BLaER1 treated with 17β-estradiol and CSF1 and Interleukin-3, amounts not matched to agents 10 nM and 100 nM (cell line): ENCODE results near the gene MIF.
A peak's percentile ranks its signal among the peaks of the same experiment; 100 is the strongest.
"Not testable (repeated sequence)": the region's sequence is repeated elsewhere in the genome, so short reads cannot be mapped to it uniquely, and the experiment has no call there.

ENCODE experiments used
- H3K27ac ChIP-seq, 11 experiments: shearing (Covaris generic); formaldehyde crosslinking; 2 replicates each; pipeline ENCODE4 v1.8.1; 2022
- H3K27me3 ChIP-seq, 11 experiments: shearing (Covaris generic); formaldehyde crosslinking; 2 replicates each; pipeline ENCODE4 v1.8.1; 2022
- H3K36me3 ChIP-seq, 11 experiments: shearing (Covaris generic); formaldehyde crosslinking; 2 replicates each; pipeline ENCODE4 v1.8.1; 2022
- H3K4me1 ChIP-seq, 10 experiments: shearing (Covaris generic); formaldehyde crosslinking; 2 replicates each; pipeline ENCODE4 v1.8.1; 2022
- H3K4me2 ChIP-seq, 11 experiments: shearing (Covaris generic); formaldehyde crosslinking; 2 replicates each; pipeline ENCODE4 v1.8.1; 2022
- H3K4me3 ChIP-seq, 10 experiments: shearing (Covaris generic); formaldehyde crosslinking; 2 replicates each; pipeline ENCODE4 v1.8.1; 2022
- H3K9ac ChIP-seq, 11 experiments: shearing (Covaris generic); formaldehyde crosslinking; 2 replicates each; pipeline ENCODE4 v1.8.1; 2022
- H3K9me3 ChIP-seq, 11 experiments: shearing (Covaris generic); formaldehyde crosslinking; replicated peaks in 1 of 11; 2 replicates each; pipeline ENCODE4 v1.8.1; 2022
- H4K20me1 ChIP-seq, 11 experiments: shearing (Covaris generic); formaldehyde crosslinking; 2 replicates each; pipeline ENCODE4 v1.8.1; 2022
- Cebpa-rat ChIP-seq, 11 experiments: shearing (Covaris generic); IDR thresholded peaks; 2 replicates each; pipeline ENCODE4 v1.8.1; 2022

The MIF gene

DNA sequence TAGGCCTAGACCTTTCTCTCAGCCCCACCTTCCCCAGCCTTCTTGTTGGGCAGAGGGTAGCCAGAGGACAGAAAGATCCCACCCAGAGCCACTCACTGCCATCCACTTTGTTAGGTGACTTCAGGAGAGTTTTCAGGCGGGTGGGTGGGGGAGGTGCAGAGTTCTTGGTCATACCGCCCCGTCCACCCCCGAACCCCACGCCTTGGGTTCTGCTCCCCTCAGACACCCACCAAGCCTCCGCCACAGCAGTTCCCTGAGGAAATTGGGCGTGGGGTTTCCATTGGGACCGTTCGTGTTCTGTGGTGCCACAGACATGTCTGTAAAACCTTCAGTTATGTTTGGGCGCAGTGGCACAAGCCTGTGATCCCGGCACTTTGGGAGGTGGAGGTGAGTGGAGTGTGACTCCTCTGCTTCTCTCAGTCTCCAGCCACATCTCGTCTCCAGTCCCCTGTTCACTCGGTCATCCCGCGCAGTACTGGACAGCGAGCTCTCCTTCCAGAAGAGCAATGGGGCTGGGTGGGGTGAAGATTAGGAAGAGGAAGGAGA, 1.5 kb downstream of the MIF start:
- H3K4me3 ChIP-seq, result peak overlapping the region; percentile 87 to 95 (median 90)
- peaks cover 19 to 40% (median 38%) of the 10 kb centered on the region in 11 experiments for H3K36me3 ChIP-seq
- no peak for TF ChIP-seq Cebpa-rat (IDR thresholded peaks at IDR 0.05)
- no peaks in the 10 kb centered on the region for H3K27me3 ChIP-seq
- peak overlapping the region; percentile 85 to 94 (median 90) for H3K9ac ChIP-seq
- H4K20me1 ChIP-seq, result peaks cover 15 to 41% (median 25%) of the 10 kb centered on the region in 11 experiments; a peak in 20 of 22 replicates
- H3K27ac ChIP-seq, result peak overlapping the region in 10 of 11 experiments; percentile 88 to 92 (median 90); a peak in 20 of 22 replicates
- peak overlapping the region; percentile 80 to 96 (median 91) for H3K4me2 ChIP-seq
- H3K4me1 ChIP-seq, result peaks cover 26 to 41% (median 36%) of the 10 kb centered on the region in 10 experiments
- peaks cover 7 to 21% (median 13%) of the 10 kb centered on the region in 11 experiments; a peak in 20 of 22 replicates for H3K9me3 ChIP-seq

DNA sequence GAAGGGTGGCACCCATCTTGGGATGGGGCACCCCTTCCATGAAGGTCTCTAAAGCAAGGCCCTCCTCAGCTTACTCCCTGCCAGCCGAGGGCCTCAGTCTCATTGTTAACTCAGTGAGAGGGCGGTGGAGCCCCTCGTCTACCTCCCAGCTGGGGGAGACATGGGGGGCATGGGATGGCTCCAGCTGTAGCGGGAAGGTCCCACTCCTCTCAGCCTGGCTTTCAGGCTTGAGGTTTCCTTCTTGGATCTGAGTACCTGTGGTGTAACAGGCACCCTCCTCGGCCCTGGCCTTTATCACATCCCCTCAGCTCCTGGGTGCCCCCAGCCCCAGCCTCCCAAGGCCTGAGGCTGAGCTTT, 2.0 kb downstream of the MIF start:
- peaks cover 7 to 25% (median 16%) of the 10 kb centered on the region in 11 experiments; a peak in 20 of 22 replicates for H3K9me3 ChIP-seq
- TF ChIP-seq Cebpa-rat (IDR thresholded peaks at IDR 0.05), result no peak
- H3K4me3 ChIP-seq, result peak overlapping the region; percentile 87 to 95 (median 90); a peak in 19 of 20 replicates
- H3K4me1 ChIP-seq, result peaks cover 26 to 41% (median 36%) of the 10 kb centered on the region in 10 experiments
- peak overlapping the region in 8 of 11 experiments; percentile 88 to 91 (median 90); a peak in 12 of 22 replicates for H3K27ac ChIP-seq
- peaks cover 19 to 40% (median 38%) of the 10 kb centered on the region in 11 experiments for H3K36me3 ChIP-seq
- H3K4me2 ChIP-seq, result peak overlapping the region; percentile 80 to 96 (median 91)
- H3K9ac ChIP-seq, result peak overlapping the region; percentile 85 to 94 (median 90); a peak in 21 of 22 replicates
- peaks cover 15 to 41% (median 25%) of the 10 kb centered on the region in 11 experiments; a peak in 20 of 22 replicates for H4K20me1 ChIP-seq
- H3K27me3 ChIP-seq, result no peaks in the 10 kb centered on the region

DNA sequence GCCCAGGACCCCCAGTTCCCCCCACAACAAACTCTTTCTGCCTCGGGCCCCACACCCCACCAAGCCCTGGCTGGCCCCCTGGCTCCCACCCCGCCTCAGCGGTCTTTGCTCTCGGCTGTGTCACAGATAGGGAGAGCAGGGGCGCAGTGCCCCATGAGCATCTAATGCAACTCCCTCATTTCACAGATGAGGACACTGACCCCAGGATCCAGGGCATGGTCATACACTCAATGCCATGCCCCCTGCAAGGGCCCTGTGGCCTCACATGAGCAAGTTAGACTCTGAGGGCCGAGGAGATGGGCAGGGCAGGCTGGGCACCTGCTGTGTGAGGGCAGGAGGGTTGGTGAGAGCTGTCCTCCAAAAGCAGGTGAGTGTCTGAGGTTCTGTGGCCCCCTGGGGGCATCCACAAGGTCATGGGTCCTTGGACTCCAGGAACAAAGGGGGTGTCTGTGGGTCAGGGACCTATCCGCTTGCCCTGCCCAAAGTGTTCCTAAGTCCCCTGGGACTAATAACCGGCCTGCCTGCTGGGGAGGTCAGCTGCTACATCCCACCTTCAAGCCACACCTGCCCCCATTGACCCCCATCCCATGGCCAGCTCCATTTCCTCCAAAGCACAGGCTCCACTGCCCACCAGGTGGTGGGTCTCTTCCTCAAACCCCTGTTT, 2.5 kb downstream of the MIF start:
- Histone ChIP-seq H3K9ac (peak overlapping the region in 10 of 11 experiments; percentile 85 to 94 (median 91); a peak in 15 of 22 replicates), H3K27ac (peak overlapping the region in 6 of 11 experiments; percentile 90 to 91 (median 90); a peak in 5 of 22 replicates), H3K27me3 (no peaks in the 10 kb centered on the region), H3K4me3 (peak overlapping the region in 9 of 10 experiments; percentile 87 to 95 (median 92); a peak in 11 of 20 replicates), H4K20me1 (peaks cover 15 to 41% (median 25%) of the 10 kb centered on the region in 11 experiments; a peak in 20 of 22 replicates), H3K4me2 (peak overlapping the region; percentile 80 to 96 (median 91)), H3K36me3 (peaks cover 19 to 40% (median 38%) of the 10 kb centered on the region in 11 experiments), H3K9me3 (peaks cover 7 to 28% (median 17%) of the 10 kb centered on the region in 11 experiments; a peak in 20 of 22 replicates), H3K4me1 (peaks cover 26 to 41% (median 36%) of the 10 kb centered on the region in 10 experiments)
- TF ChIP-seq Cebpa-rat (IDR thresholded peaks at IDR 0.05), result no peak

DNA sequence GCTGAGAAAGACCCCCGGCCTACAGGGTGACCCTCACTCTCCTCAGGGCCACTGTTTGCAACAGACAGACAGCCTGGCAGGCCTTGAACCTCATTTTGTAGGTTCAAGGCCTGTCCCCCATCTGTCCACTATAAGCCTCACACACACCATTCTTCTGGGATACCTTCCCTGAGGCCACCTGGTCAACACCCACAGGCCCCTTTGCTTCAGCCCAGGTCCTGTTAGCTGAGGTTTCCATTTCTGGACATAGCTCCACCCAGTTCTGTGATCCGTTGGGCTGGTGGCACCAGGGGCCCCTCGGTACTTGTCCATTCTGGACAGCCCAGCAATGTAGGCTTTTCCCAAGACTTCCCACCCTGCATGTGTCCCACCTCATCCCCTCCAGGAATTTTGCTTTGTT, 3.1 kb downstream of the MIF start:
- H3K4me2 ChIP-seq, result peak overlapping the region; percentile 80 to 96 (median 91); a peak in 15 of 22 replicates
- H3K36me3 ChIP-seq, result peaks cover 19 to 40% (median 38%) of the 10 kb centered on the region in 11 experiments
- H4K20me1 ChIP-seq, result peaks cover 15 to 41% (median 25%) of the 10 kb centered on the region in 11 experiments; a peak in 20 of 22 replicates
- peaks cover 7 to 28% (median 17%) of the 10 kb centered on the region in 11 experiments; a peak in 20 of 22 replicates for H3K9me3 ChIP-seq
- no peaks in the 10 kb centered on the region for H3K27me3 ChIP-seq
- no peak overlapping the region for H3K9ac ChIP-seq
- no peak overlapping the region for H3K27ac ChIP-seq
- H3K4me3 ChIP-seq, result no peak overlapping the region
- no peak for TF ChIP-seq Cebpa-rat (IDR thresholded peaks at IDR 0.05)
- H3K4me1 ChIP-seq, result peaks cover 26 to 41% (median 36%) of the 10 kb centered on the region in 10 experiments

DNA sequence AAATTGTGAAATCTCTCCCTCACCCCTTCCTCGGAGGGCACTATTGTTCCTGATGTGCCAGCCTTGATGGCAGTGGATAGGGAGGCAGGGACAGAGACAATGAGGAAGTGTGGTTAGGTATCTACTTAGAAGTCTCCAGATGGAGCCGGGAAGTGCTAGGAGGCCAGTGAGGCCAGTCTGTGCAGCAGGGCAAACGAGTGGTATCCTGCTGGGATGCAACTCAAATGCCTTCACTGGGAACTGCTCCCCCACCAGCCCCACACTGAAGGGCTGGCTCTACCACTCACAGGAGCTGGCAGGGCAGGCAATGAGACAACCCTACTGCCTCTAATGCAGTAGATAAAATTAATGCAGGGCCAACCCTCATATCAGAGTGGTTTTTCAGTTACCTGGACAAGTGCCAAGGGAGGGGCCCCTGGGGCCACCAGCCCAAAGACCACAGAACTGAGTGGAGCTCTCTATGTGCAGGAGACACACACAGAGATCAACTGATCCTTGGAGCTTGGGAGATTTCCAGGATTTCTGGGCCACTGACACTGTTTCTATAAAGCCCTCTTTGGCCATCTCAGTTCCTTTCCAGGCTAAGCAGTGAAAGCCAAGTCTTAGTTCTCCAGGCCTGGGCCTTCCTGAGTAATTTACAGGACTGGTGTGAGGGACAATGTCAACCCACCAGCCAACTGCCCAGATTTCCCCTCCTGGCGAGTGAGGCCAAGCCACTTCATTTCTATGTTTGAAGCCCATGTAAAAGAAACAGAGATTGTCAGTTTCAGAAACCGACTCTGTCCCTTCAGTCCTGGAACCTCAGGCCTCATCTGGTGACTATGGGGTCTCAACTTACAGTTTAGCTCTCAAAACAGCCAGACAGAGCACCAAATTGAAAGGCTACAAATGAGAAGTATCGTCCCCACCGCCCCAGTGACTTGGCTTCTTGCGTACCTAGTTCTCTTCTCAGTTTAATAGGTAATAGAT, 4.1 kb downstream of the MIF start:
- H3K4me2 ChIP-seq, result peak overlapping the region in 2 of 11 experiments; percentile 7 to 10; a peak in 3 of 22 replicates
- H3K9me3 ChIP-seq, result peaks cover 7 to 28% (median 17%) of the 10 kb centered on the region in 11 experiments; a peak in 20 of 22 replicates
- no peak for TF ChIP-seq Cebpa-rat (IDR thresholded peaks at IDR 0.05)

DNA sequence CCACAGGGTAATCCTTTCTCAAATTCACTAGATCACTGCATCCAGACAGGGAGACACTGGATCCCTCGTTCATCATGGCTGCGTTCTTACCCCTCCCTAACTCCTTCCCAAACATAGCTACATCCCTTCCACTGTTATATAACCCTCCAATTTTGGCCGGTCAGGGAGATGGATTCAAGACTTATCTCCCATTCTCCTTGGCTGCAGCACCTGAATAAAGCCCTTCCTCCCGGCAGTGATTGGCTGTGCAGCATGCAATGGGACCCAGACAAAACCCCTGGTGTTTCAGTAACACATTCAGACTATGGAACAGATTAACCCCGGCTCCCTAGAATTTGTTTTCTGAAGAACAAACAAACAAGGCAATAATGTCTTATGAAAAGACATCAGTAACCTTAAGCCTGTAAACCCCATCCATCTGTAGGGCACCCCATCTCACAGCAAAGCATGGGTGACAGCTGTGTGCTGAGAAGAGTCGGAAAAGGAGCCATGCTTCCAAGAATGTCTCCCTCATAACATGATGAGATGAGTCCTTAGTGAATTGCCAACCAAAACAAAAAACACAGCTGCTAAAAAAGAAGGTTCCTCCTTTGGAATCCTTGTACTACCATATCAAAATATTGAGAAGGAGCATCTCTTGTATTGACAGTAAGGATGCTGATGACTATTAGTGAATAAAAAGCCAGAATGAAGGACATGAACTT, 5.0 kb downstream of the MIF start:
- Histone ChIP-seq H3K36me3 (peaks cover 19 to 40% (median 38%) of the 10 kb centered on the region in 11 experiments), H3K27ac (no peak overlapping the region), H3K4me3 (no peak overlapping the region), H3K4me2 (no peak overlapping the region), H3K9ac (no peak overlapping the region), H3K27me3 (no peaks in the 10 kb centered on the region), H3K4me1 (peaks cover 17 to 34% (median 25%) of the 10 kb centered on the region in 10 experiments), H4K20me1 (peaks cover 15 to 41% (median 25%) of the 10 kb centered on the region in 11 experiments; a peak in 20 of 22 replicates), H3K9me3 (peaks cover 7 to 28% (median 17%) of the 10 kb centered on the region in 11 experiments; a peak in 20 of 22 replicates)
- TF ChIP-seq Cebpa-rat (IDR thresholded peaks at IDR 0.05), result no peak

More for the DNA sequence above, 4.1 kb downstream of the MIF start:
- peaks cover 19 to 40% (median 38%) of the 10 kb centered on the region in 11 experiments for H3K36me3 ChIP-seq
- no peak overlapping the region for H3K4me3 ChIP-seq
- peaks cover 23 to 36% (median 31%) of the 10 kb centered on the region in 10 experiments for H3K4me1 ChIP-seq
- peaks cover 15 to 41% (median 25%) of the 10 kb centered on the region in 11 experiments; a peak in 20 of 22 replicates for H4K20me1 ChIP-seq
- H3K9ac ChIP-seq, result no peak overlapping the region
- H3K27ac ChIP-seq, result no peak overlapping the region
- no peaks in the 10 kb centered on the region for H3K27me3 ChIP-seq

DNA sequence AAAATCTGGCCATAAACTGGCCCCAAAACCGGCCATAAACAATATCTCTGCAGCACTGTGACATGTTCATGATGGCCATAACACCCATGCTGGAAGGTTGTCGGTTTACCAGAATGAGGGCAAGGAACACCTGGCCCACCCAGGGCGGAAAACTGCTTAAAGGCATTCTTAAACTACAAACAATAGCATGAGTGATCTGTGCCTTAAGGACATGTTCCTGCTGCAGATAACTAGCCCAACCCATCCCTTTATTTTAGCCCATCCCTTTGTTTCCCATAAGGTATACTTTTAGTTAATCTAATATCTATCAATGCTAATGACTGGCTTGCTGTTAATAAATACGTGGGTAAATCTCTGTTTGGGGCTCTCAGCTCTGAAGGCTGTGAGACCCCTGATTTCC, 6.0 kb downstream of the MIF start:
- H3K27ac ChIP-seq, H3K27me3 ChIP-seq, H3K9ac ChIP-seq, H3K4me2 ChIP-seq, H3K4me3 ChIP-seq: not testable (repeated sequence)
- peaks cover 25 to 43% (median 33%) of the 10 kb centered on the region in 10 experiments for H3K4me1 ChIP-seq
- peaks cover 19 to 40% (median 38%) of the 10 kb centered on the region in 11 experiments for H3K36me3 ChIP-seq
- peaks cover 15 to 34% (median 21%) of the 10 kb centered on the region in 11 experiments; a peak in 20 of 22 replicates for H4K20me1 ChIP-seq
- H3K9me3 ChIP-seq, result peaks cover 7 to 28% (median 17%) of the 10 kb centered on the region in 11 experiments; a peak in 20 of 22 replicates
